Panc1 (cell line): ENCODE results near the gene DDX20. TPM values are rescaled to one million over a fixed set of nuclear protein-coding genes. Genes with fewer than 3 reads are reported as not detected.

Experiments
- ATAC-seq: fragments of 200-7000 bp; cut with Tn5 transposase; 2 replicates; pipeline ENCODE4 v1.9.1; 2020; ENCODE audit warnings: mild to moderate bottlenecking, moderate library complexity
- BruUV-seq: library from RNA; stranded (reverse); fragments of 400-500 nt; replicated peaks from 2 replicates; lab custom pipeline; 2021; lab: Mats Ljungman, UMichigan
- CTCF ChIA-PET: fragments of 300-600 bp; sonication (Branson Sonifier 250); formaldehyde crosslinking; loops from one replicate; lab custom pipeline; 2022; ENCODE audit warnings: antibody characterized with exemption; lab: Charles Lee
- POLR2A ChIA-PET: fragments of 300-600 bp; sonication (Branson Sonifier 250); formaldehyde crosslinking; loops from one replicate; lab custom pipeline; 2022; ENCODE audit warnings: antibody characterized with exemption; lab: Charles Lee
- DNase-seq: peaks from one replicate; pipeline ENCODE4 v3.0.0-alpha.2; 2010; ENCODE audit warnings: low read depth, low spot score
- H3K27ac ChIP-seq: 2 replicates; pipeline ENCODE4 v1.5.1; 2011; ENCODE audit warnings: mild to moderate bottlenecking, low read length, inconsistent platforms
- H3K27me3 ChIP-seq: fragments of 200-500 bp; sonication (Bioruptor generic); 2 replicates; pipeline ENCODE4 v1.6.0; 2014; ENCODE audit warnings: low read length, inconsistent platforms; ENCODE audit not compliant: control insufficient read depth, insufficient read depth
- H3K36me3 ChIP-seq: fragments of 200-500 bp; sonication (Bioruptor generic); 2 replicates; pipeline ENCODE4 v1.5.1; 2014; ENCODE audit warnings: inconsistent platforms, mild to moderate bottlenecking, low read length, moderate library complexity; ENCODE audit not compliant: control insufficient read depth, insufficient read depth
- H3K4me1 ChIP-seq: 2 replicates; pipeline ENCODE4 v1.5.1; 2011; ENCODE audit warnings: inconsistent platforms, mild to moderate bottlenecking, low read length, moderate library complexity; ENCODE audit not compliant: control insufficient read depth, insufficient read depth
- H3K4me3 ChIP-seq, 2 experiments: 2 replicates each; pipeline ENCODE4 v1.5.1; 2011 to 2012; ENCODE audit warnings: low read depth in 2 of 2, low read length in 2 of 2, mild to moderate bottlenecking in 2 of 2, inconsistent platforms in 1 of 2, moderate library complexity in 1 of 2
- H3K9me3 ChIP-seq: fragments of 200-500 bp; sonication (Bioruptor generic); 2 replicates; pipeline ENCODE4 v1.5.1; 2014; ENCODE audit warnings: low read depth, mild to moderate bottlenecking, inconsistent platforms, low read length, moderate library complexity; ENCODE audit not compliant: control insufficient read depth, insufficient read depth
- CTCF ChIP-seq: fragments of 450-650 bp; IDR thresholded peaks from 2 replicates; pipeline ENCODE4 v1.5.1; 2017; ENCODE audit warnings: mild to moderate bottlenecking
- POLR2AphosphoS5 ChIP-seq: IDR thresholded peaks from 2 replicates; pipeline ENCODE4 v1.6.1; 2012; ENCODE audit warnings: mild to moderate bottlenecking, low read depth, low read length, moderate library complexity
- SIN3A ChIP-seq: IDR thresholded peaks from 2 replicates; pipeline ENCODE4 v1.6.1; 2012; ENCODE audit warnings: low read depth, mild to moderate bottlenecking, low read length, moderate library complexity, borderline replicate concordance; ENCODE audit not compliant: insufficient read depth
- TCF7L2 ChIP-seq: IDR thresholded peaks from 2 replicates; pipeline ENCODE4 v1.6.1; 2011; ENCODE audit warnings: mild to moderate bottlenecking, low read depth, low read length, inconsistent platforms
- in situ Hi-C: cut with HindIII; loops from 2 replicates; pipeline ENCODE4 v1.10.0; 2016; ENCODE audit warnings: low sequenced_read_pairs, low pct_unique_long_range_greater_than_20kb
- intact Hi-C: fragments of 100-400 bp; cut with micrococcal nuclease; formaldehyde crosslinking; loops from one replicate; pipeline ENCODE4 v1.10.0; 2022; ENCODE audit not compliant: unreplicated experiment
- total RNA-seq: library from RNA; stranded (reverse); gene quantifications from one replicate; pipeline ENCODE4 v1.2.1, GENCODE V29; 2021; ENCODE audit not compliant: unreplicated experiment
- TF ChIP-seq, protein P1 (sequence below), 2 experiments: IDR thresholded peaks; 2 replicates each; pipeline ENCODE4 v1.6.1; 2011 to 2012; ENCODE audit warnings: low read depth in 2 of 2, control low read depth in 1 of 2, low read length in 1 of 2, mild to moderate bottlenecking in 1 of 2, moderate library complexity in 1 of 2; ENCODE audit not compliant: insufficient read depth in 1 of 2

DDX20 gene
- total RNA-seq, 1 experiment from 2014 or later, result 9.1 TPM

GRCh38 chr1:111707906-111708305 is 47.8 kb upstream of the DDX20 start:
- CTCF ChIA-PET, result no interaction called here
- no peak overlapping the region for H3K27ac ChIP-seq
- in situ Hi-C loops (no loop called here), intact Hi-C loops (no loop called here)
- H3K4me3 ChIP-seq, result no peak overlapping the region
- no TSS peak for BruUV-seq
- no peak for ATAC-seq
- H3K36me3 ChIP-seq, result peaks cover 6% of the 10 kb centered on the region; the same call in 1 of the 2 replicates
- no peaks in the 10 kb centered on the region for H3K27me3 ChIP-seq
- POLR2A ChIA-PET, result no interaction called here
- no peak for DNase-seq
- no peaks in the 10 kb centered on the region for H3K9me3 ChIP-seq
- TF ChIP-seq, protein P1, sequence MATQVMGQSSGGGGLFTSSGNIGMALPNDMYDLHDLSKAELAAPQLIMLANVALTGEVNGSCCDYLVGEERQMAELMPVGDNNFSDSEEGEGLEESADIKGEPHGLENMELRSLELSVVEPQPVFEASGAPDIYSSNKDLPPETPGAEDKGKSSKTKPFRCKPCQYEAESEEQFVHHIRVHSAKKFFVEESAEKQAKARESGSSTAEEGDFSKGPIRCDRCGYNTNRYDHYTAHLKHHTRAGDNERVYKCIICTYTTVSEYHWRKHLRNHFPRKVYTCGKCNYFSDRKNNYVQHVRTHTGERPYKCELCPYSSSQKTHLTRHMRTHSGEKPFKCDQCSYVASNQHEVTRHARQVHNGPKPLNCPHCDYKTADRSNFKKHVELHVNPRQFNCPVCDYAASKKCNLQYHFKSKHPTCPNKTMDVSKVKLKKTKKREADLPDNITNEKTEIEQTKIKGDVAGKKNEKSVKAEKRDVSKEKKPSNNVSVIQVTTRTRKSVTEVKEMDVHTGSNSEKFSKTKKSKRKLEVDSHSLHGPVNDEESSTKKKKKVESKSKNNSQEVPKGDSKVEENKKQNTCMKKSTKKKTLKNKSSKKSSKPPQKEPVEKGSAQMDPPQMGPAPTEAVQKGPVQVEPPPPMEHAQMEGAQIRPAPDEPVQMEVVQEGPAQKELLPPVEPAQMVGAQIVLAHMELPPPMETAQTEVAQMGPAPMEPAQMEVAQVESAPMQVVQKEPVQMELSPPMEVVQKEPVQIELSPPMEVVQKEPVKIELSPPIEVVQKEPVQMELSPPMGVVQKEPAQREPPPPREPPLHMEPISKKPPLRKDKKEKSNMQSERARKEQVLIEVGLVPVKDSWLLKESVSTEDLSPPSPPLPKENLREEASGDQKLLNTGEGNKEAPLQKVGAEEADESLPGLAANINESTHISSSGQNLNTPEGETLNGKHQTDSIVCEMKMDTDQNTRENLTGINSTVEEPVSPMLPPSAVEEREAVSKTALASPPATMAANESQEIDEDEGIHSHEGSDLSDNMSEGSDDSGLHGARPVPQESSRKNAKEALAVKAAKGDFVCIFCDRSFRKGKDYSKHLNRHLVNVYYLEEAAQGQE (IDR thresholded peaks at IDR 0.05; ENCODE audit: insufficient read depth in 1 of 2, low read depth in 2 of 2, low read length in 1 of 2), result no peak
- no peak for TF ChIP-seq SIN3A
- H3K4me1 ChIP-seq, result no peaks in the 10 kb centered on the region

DNA sequence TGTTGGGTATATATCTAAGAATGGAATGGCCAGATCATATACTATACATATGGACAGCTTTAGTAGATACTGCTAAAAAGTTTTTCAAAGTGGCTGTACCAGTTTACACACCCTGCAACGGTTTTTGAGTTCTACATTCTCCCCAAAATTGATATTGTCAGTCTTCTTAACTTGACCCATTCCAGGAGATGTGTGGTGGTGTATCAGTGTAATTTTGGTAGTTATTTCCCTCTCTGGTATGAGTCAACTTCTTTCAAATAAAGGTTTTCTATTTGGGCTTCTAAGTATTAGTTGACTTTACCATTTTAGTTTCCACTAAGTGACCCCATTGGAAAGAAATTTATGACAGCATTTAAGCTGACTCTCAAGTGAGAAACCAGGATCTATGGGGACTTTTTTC is 45.7 kb upstream of the DDX20 start:
- peaks cover 4% of the 10 kb centered on the region; the same call in 1 of the 2 replicates for H3K36me3 ChIP-seq
- no peaks in the 10 kb centered on the region for H3K27me3 ChIP-seq
- CTCF ChIA-PET, result no interaction called here
- intact Hi-C loops, result no loop called here
- DNase-seq (no peak), ATAC-seq (no peak)
- H3K4me1 ChIP-seq, result no peaks in the 10 kb centered on the region
- no peaks in the 10 kb centered on the region for H3K9me3 ChIP-seq
- in situ Hi-C loops, result no loop called here
- POLR2A ChIA-PET, result no interaction called here
- TF ChIP-seq, protein P1 (IDR thresholded peaks at IDR 0.05; ENCODE audit: insufficient read depth in 1 of 2, low read depth in 2 of 2, low read length in 1 of 2), result no peak
- TF ChIP-seq CTCF (no peak), POLR2AphosphoS5 (no peak), SIN3A (no peak), TCF7L2 (no peak)
- no TSS peak for BruUV-seq
- no peak overlapping the region for H3K27ac ChIP-seq
- H3K4me3 ChIP-seq, result no peak overlapping the region
